ENCODE data around the gene HOMER3.
"Not testable (repeated sequence)": the region's sequence is repeated elsewhere in the genome, so short reads cannot be mapped to it uniquely, and the experiment has no call there.

Gene HOMER3

DNA sequence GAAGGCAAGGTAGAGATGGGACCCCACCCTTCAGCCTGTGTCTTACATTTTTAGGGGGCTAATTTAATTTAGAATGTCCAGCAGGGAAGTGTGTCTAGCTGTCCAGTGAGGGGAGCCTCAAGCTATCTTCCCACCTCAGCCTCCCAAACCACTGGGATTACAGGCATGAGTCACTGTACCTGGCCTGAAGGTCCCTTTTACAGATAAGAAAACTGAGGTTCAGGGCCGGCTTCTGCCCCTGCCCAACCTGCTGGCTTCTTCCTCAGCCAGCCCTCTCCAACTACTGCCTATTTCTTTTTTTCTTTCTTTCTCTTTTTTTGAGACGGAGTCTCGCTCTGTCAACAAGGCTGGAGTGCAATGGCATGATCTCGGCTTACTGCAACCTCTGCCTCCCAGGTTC is 19.4 kb upstream of the HOMER3 start:
- H3K4me3 ChIP-seq = no peak overlapping the region

DNA sequence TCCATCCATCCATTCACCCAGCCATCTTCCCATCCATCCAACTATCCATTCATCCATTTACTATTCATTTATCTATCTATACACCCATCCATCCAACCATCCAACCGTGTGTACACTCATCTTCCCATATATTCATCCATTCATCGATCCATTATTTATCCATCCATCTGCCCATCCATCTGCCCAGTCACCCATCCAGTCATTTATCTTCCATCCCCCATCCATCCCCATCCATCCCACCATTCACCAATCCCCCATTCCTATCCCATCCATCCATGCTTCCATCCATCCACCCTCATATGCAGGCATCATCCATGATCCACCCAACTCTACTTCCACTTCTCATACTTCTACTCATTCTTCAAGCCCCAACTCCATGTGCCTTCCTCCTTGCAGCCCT is 14.0 kb upstream of the HOMER3 start:
- Histone ChIP-seq H3K4me3 (no peak overlapping the region), H3K27ac (no peak overlapping the region)

More for the DNA sequence above, 19.4 kb upstream of the HOMER3 start:
- no peak overlapping the region for H3K27ac ChIP-seq

DNA sequence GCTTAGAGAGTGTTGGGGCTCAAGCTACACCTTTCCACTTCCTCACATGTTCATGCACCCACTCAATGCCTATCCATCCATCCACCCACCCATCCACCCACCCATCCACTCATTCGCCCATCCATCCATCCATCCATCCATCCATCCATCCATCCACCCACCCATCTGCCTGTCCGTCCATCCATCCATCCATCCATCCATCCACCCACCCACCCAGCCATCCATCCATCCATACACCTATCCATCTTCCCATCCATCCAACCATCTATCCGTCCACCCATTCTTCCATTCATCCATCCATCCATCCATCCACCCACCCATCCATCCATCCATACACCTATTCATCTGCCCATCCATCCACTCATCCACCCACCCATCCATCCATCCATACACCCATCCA is 13.1 kb upstream of the HOMER3 start:
- H3K4me3 ChIP-seq = no peak overlapping the region

DNA sequence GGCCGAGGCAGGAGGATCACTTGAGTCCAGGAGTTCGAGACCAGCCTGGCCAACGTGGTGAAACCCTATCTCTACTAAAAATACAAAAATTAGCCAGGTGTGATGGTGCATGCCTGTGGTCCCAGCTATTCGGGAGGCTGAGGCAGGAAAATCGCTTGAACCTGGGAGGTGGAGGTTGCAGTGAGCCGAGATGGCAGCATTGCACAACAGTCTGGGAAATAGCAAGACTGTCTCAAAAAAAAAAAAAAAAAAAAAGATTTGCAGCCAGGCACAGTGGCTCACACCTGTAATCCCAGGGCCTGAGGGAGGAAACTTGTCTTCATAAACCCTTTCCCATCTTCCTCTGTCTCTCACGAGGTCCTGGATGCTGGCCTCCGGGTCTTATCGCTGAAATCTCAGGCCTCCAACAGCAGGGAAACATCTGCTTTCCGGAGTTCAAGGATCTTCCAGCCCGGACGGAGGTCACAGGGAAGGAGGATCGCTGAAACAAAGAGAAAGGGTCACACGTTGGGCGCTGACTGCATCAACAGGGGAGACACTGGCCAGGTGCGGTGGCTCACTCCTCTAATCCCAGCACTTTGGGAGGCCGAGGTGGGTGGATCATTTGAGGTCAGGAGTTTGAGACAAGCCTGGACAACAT is 11.5 kb upstream of the HOMER3 start:
- not testable (repeated sequence) for H3K27ac ChIP-seq, H3K4me3 ChIP-seq

More for the DNA sequence above, 13.1 kb upstream of the HOMER3 start:
- no peak overlapping the region for H3K27ac ChIP-seq

DNA sequence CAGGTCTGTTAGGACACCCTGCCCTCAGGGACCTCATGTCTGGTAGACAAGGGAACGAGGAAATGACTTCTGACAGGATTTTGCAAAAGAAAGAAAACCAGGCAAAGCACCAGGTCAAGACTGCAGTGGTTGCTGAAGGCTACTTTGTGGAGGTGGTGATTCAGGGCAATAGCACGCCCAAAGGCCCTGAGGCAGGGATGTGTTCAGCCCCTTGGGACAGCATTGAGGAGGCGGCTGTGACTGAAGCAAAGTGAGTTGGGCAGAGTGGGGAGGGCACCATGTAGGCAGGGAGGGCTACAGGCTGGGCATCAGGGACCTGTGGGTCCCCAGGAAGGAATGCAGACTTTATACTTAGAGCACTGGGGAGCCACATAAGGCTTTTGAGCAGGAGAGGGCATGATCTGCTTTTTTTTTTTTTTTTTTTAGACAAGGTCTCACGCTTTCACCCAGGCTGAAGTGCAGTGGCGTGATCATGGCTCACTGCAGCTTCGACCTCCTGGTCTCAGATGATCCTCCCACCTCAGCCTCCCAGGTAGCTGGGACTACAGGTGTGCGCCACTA is 10.8 kb upstream of the HOMER3 start:
- no peak overlapping the region for H3K4me3 ChIP-seq
- H3K27ac ChIP-seq = no peak overlapping the region

DNA sequence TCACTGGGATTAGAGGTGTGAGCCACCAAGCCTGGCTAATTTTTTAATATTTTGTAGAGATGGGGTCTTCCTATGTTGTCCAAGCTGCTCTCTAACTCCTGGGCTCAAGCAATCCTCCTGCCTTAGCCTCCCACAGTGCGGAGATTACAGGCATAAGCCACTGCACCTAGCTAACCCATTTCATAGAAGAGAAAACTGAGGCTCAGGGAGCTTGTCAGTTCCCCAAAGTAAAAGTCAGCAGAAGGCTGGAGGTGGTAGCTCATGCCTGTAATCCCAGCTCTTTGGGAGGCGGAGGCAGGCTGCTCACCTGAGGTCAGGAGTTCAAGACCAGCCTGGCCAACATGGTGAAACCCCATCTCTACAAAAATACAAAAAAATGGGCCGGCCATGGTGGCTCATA is 8.8 kb upstream of the HOMER3 start:
- H3K27ac ChIP-seq = no peak overlapping the region
- no peak overlapping the region for H3K4me3 ChIP-seq

DNA sequence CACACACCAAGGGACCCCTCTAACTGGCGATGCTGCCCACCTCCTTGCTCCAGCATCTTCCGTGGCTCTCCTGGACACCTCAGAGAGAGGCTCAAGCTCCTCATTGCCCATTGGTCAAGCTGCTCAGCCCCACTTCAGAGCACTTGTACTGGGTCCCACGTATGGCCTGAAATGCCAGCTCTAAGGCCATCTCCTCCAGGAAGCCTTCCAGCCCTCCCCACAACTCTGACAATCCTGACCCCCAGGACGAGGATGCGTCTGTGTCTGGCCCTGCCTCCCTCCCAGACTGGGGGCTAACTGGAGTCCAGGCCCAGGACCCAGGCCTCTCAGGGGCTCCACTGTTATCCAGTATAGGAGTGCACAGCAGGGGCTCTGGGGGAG is 7.9 kb upstream of the HOMER3 start:
- no peak overlapping the region for H3K27ac ChIP-seq
- H3K4me3 ChIP-seq = no peak overlapping the region

DNA sequence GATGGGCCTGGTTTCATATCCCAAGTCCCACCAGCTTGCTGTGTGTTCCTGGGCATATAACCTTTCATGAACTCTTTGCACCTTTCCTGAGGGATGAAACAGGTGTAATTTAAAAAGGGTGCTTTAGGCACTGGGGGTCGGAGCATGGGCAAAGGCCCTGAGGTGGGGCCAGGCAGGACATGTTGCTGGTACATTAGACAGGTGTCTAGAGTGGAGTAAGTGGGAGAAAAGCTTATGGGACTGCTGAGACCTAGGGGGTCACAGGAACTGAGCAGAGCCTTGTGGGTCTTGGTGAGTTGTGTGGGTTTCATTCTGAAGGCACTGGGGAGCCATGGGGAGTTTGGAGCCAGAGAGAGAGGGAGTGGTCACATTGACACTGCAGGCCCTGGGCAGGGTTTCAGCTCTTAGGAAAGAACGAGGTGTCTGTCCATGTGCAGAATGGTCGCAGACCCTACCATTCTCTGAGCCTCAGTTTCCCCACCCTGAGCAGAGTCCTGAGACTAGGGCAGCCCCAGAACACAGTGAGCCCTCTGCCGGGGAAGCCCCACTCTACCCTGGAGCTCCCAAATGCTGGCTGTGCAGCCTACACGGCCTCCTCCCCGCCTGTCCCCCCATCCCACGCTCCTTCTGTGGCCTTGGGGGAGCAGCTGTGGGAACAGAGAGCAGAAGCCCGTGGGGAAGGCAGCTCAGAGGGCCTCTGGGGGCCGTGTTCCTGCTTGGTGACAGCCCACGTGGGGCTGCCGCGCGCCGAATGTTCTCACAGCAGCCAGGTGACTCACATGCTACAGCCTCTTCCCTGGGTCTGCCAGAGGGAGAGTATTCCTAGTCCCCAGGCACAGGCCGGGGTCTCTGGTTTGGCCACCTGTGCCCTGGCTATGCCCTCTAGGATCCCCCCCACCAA is 7.3 kb upstream of the HOMER3 start:
- no peak overlapping the region for H3K4me3 ChIP-seq
- no peak overlapping the region for H3K27ac ChIP-seq

DNA sequence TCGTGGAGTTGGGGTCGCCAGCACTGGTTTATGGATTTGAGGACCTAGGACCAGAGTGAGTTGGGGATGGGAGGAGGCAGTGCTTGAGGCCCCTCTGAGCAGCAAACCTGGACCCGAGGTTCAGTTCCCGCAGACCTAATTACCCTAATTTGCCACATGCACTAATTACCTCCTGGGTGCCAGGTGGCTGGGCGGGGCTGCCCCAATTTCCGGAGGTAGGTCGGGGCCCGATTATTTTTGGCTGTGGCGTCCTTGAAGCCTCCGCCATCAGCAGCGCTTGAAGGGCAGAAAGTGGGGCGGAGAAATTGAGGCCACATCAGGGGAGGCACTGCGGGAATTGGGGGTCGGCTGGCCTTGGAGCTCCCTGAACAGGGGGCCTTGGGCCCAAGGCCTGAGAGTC is 5.9 kb upstream of the HOMER3 start:
- Histone ChIP-seq H3K27ac (no peak overlapping the region), H3K4me3 (no peak overlapping the region)

DNA sequence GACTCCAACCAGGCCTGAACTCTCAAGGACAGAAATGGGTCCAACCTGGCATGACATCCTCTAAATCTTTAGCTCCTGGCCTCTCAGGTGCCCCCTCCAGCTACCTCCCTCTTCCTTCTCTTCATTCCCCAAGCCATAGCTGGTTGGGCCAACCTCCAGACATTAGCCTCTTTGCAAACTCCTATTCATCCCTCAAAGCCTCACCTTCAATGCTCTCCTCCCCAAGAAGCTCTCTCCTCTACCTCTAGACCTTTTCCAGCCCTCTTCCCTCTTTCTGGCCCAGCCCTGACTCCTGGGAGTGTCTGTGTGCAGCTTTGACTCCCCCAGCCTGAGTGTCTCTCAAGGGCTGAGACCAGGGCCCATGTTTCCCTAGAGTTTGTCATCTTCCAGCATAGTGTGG is 5.3 kb upstream of the HOMER3 start:
- H3K4me3 ChIP-seq = no peak overlapping the region
- H3K27ac ChIP-seq = no peak overlapping the region

DNA sequence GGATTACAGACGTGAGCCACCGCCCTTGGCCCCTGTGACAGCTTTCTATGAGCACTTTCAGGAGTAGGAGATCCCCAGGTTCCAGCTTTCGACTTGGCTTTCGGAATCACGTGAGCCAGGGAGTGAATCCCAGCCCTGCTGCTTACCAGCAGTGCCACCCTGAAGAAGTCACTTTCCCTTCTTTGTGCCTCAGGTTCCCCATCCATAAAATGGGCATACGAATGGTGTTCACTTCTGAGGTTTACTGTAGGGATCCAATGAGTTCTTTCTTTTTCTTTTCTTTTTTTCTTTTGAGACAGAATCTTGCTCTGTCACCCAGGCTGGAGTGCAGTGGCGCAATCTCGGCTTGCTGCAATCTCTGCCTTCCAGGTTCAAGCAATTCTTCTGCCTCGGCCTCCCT is 4.3 kb upstream of the HOMER3 start:
- Histone ChIP-seq H3K27ac (no peak overlapping the region), H3K4me3 (no peak overlapping the region)

DNA sequence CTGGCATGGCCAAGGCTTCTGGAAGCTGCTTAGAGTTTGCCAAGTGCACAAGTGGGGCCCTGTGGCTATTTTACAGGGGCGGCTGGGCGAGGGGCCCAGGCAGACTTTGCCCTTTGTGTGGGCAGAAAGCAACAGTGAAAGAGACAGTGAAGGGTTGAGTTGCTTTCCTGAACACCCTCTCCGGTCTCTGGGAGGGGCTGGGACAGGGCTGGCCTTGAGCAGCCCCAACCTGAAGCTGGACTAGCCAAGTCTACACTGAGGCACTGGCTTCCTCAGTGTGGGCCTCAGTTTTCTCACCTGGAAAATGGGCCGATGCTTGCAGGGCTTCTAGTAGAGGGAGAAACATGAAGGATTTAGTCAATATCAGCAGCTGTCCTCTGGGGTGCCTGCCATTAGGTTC is 2.4 kb upstream of the HOMER3 start:
- Histone ChIP-seq H3K4me3 (no peak overlapping the region), H3K27ac (no peak overlapping the region)

DNA sequence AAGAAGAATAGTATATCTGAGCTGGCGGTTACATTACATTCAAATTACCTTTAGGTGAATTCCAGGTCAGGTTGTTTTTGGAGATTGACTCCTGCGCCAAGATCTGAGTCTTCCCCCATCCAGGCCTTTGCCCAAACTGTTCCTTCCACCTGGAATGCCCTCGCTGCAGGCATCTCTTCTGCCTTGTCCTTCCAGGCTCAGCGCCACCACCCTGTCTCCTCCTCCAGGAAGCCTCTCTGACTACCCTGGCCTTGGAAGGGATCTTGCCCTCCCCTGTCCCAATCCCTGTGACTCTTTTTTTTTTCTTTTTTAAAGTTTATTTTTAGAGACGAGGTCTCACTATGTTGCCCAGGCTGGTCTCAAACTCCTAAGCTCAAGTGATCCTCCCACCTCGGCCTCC is 1.7 kb upstream of the HOMER3 start:
- Histone ChIP-seq H3K4me3 (no peak overlapping the region), H3K27ac (no peak overlapping the region)

DNA sequence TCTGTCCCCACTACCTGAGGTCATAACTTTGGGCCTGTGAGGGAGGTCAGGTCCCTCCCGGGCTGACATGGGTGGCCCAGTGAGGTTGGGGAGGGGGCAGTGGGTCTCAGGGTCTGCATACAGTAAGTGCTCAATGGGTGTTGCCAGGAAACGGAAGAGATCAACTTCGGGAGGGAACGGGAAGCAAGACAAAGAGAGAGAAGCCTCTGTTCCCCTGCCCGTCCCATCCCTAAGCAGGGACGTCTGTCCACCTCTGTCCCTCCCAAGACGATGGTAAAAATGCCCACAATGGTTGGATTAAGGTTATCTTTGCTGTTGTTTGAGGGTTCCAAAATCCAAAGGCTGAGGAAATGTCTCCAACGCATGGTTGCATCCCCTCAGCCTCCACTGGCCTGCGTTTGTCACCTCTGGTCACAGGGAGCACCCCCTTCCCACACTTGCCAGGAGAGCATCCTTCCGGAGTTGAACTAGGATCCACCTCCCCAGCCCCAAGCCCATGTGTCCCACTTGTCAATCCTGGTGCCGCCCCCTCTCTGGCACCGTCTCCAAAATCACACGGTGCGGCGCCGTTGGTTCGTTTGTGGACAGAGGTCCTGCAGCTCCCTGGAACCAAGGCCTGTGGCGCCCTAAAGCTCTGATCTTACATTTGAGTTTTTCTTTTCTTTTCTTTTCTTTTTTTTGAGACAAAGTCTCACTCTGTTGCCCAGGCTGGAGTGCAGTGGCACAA is 774 bp upstream of the HOMER3 start:
- Histone ChIP-seq H3K27ac (peak overlapping the region in 1 of 21 experiments; percentile 18), H3K4me3 (peak overlapping the region in 3 of 7 experiments; percentile 70 to 75 (median 70))

DNA sequence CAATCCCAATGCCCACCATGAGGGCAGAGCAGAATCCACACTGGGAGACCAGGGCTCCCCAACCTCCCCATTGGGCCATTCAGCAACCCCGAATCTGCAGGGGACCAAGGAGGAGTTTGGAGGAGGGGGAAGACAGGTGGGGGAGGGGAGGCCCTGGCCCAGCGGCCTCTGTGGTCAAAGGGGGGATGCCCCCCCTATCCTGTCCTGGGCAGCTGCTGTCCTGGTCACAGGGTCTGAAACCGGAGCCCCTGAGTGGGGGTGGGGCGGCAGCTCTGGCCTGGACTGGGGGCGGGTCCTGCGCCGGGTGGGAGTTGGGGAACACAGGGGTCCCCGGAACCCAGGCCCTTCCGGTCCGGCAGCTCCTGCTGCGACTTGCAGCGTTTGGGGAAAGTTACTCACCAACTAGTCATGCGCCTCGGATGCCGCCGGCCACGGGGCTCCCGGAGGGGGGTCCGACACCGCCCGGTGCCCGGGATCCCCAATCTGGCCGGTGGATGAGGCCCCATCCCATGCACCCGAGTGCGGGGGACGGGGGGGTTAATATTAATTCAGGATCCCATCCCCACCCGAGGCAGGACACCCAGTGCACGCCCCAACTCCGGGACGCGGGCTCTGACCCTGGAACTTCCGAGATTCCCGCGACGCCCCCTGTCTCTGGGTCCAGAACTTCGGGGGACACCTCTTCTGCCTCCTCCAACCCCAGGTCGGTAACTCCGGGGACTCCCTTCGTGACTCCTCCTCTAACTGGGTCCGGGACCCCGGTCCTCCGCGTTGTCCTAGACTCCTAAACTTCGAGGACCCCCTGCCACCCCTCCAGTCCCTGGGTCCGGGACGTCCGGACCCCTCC is 872 bp downstream of the HOMER3 start:
- Histone ChIP-seq H3K27ac (peak overlapping the region; percentile 70 to 97 (median 85)), H3K4me3 (peak overlapping the region; percentile 57 to 76 (median 70))

DNA sequence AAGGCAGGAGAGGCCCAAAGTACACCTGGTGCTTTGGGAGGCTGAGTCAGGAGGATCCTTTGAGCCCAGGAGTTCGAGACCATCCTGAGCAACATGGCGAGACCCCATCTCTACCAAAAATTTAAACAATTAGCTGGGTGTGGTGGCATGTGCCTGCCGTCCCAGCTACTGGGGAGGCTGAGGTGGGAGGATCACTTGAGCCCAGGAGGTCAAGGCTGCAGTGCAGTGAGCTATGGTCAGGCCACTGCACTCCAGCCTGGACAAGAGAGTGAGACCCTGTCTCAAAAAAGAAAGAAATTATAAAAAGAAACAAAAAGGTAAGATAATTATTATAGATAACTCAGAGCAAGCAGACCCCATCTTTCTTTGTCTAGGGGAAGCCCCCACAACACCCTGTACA is 1.9 kb downstream of the HOMER3 start:
- no peak overlapping the region for H3K4me3 ChIP-seq
- H3K27ac ChIP-seq = peak overlapping the region in 2 of 21 experiments; percentile 88 to 92

DNA sequence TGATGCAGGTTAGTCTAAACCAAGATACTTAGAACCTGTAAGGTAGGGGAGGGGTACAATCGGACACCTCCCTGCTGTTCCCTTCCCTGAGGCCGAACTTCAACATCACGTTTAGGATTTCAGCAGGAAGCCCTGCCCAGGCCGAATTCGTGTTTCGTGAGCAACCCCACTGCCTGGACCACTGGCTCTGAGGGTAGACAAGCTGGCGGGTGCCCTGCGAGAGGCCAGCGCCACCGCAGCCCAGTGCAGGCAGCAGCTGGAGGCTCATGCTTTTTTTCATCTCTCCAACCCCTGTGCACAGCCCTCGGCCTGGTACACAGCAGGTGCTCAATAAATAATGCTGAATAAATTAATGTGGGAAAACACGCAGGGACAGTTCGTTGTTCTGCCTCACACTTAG is 7.7 kb downstream of the HOMER3 start:
- Histone ChIP-seq H3K27ac (no peak overlapping the region), H3K4me3 (no peak overlapping the region)

DNA sequence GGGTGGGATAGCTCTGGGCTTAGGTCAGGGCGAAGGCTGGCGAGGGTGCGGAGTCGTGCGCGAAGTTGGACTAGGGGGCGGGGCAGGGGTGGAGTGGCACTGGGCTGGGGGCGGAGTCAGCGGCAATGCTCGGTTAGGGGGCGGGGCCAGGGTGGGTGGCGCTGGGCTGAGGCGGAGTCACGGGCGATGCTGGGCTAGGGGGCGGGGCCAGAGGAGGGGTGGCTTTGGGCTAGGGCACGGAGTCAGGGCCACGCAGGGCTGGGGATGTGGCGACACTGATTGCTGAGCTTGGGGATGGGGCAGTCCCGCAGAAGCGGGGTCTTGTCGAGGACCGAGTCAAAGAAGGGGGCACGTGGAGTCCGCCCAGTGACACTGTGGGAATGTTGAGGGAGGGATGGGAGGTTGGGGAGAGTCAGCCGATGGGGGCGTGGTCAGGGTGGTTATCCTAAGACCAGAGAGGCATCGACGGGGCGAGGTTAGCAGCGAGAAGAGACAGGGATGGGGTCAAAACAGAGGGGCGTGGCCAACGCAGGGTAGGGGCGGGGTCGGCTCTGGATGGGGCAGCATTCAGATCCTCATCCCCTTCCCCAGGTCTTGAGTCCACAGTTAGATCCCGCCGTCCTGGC is 8.7 kb downstream of the HOMER3 start:
- no peak overlapping the region for H3K27ac ChIP-seq
- H3K4me3 ChIP-seq = peak overlapping the region in 3 of 7 experiments; percentile 1 to 8 (median 2)

All from skin epidermis (tissue), 12 donors.